Kidney (tissue), 22 donors: Measurements from ENCODE around the gene LEKR1. TPM values are rescaled to one million over a fixed set of nuclear protein-coding genes. Genes with fewer than 3 reads are reported as not detected.

Experiments
- DNase-seq, 5 donors: peaks; one replicate each; pipeline ENCODE4 v3.0.0-alpha.2; 2013 to 2020
- FAIRE-seq: peaks from 2 replicates; lab custom pipeline; 2012; peaks lifted over from hg19 to GRCh38; lab: Jason Lieb, UNC
- H3K27ac ChIP-seq, 2 donors: one replicate each; pipeline ENCODE4 v1.7.0; 2013; ENCODE audit warnings: low read depth in 2 of 2, low read length in 2 of 2, inconsistent platforms in 1 of 2
- H3K27me3 ChIP-seq: one replicate; pipeline ENCODE4 v1.7.1; 2013; ENCODE audit warnings: low read length, inconsistent platforms; ENCODE audit not compliant: control insufficient read depth, insufficient read depth
- H3K36me3 ChIP-seq, 3 donors: one replicate each; pipeline versions ENCODE4 v1.7.0 to v1.7.1; 2013; ENCODE audit warnings: low read length in 3 of 3, control low read depth in 1 of 3, inconsistent platforms in 1 of 3; ENCODE audit not compliant: insufficient read depth in 3 of 3, control insufficient read depth in 2 of 3
- H3K4me1 ChIP-seq, 3 donors: one replicate each; pipeline versions ENCODE4 v1.7.0 to v1.7.1; 2013; ENCODE audit warnings: low read length in 3 of 3, inconsistent platforms in 1 of 3, low read depth in 1 of 3; ENCODE audit not compliant: control insufficient read depth in 2 of 3, insufficient read depth in 2 of 3
- H3K4me3 ChIP-seq, 3 donors: one replicate each; pipeline versions ENCODE4 v1.7.0 to v1.8.1; 2013; ENCODE audit warnings: low read length in 3 of 3, control low read depth in 1 of 3, inconsistent platforms in 1 of 3
- H3K9ac ChIP-seq, 3 donors: one replicate each; pipeline versions ENCODE4 v1.7.0 to v1.7.1; 2013; ENCODE audit warnings: low read length in 3 of 3, control low read depth in 1 of 3, inconsistent platforms in 1 of 3
- H3K9me3 ChIP-seq, 3 donors: one replicate each; pipeline versions ENCODE4 v1.7.0 to v1.7.1; 2013; ENCODE audit warnings: low read length in 3 of 3, control low read depth in 1 of 3, inconsistent platforms in 1 of 3; ENCODE audit not compliant: control insufficient read depth in 2 of 3, insufficient read depth in 1 of 3
- intact Hi-C: fragments of 100-400 bp; cut with DNase I; formaldehyde crosslinking; loops from one replicate; pipeline ENCODE4 v1.11.1; 2022
- long read RNA-seq, 10 donors: library from polyadenylated mRNA in 1 of 10; unstranded in 1 of 10; transcript quantifications; one replicate each; pipeline ENCODE4 v2.0.0 and lab custom pipeline, GENCODE V29; 2021 to 2026
- polyA plus RNA-seq: library from polyadenylated mRNA; stranded (reverse); fragments of 350-450 nt; fragmentation: Illumina TruSeq; extraction: RNeasy Lipid Tissue Mini Kit (QIAGEN cat#74804); gene quantifications from one replicate; pipeline ENCODE4 v1.2.3, GENCODE V29; 2014; ENCODE audit warnings: low read depth, low replicate concordance; ENCODE audit not compliant: insufficient read depth
- total RNA-seq: library from RNA; stranded (reverse); fragmentation: NEBNext Ultra II Directional; extraction: Animal tissue kit (Norgen Biotek cat#: 25700); gene quantifications from one replicate; pipeline ENCODE4 v1.2.1, GENCODE V29; 2021
- TF ChIP-seq, protein P1 (sequence below): IDR thresholded peaks from 3 replicates; pipeline ENCODE4 v1.5.1; 2012; ENCODE audit warnings: mild to moderate bottlenecking, moderate library complexity, borderline replicate concordance; ENCODE audit not compliant: insufficient read depth; ENCODE audit errors: extremely low read depth
- donor health status: control.
- donor health status: control.
- donor health status: control.
- donor health status: control.
- donor health status: control.
- donor health status: DM: yes; HTN: yes; CAD: no.
- donor health status: Normal renal cell carcinoma (clear cell type).

Gene LEKR1
- 1.6 TPM for total RNA-seq
- 1.8 TPM for polyA plus RNA-seq
- long read RNA-seq, donor 1: 0 reads
- long read RNA-seq, donor 2: 0 reads
- long read RNA-seq, donor 3: 0 reads
- long read RNA-seq, donor 4: 0 reads
- long read RNA-seq, donor 5: 0 reads
- long read RNA-seq, donor 6: 0 reads
- long read RNA-seq, donor 7, partial matches to known transcripts: 0 of 2 reads
- long read RNA-seq, donor 7, other reads (novel, unspliced or antisense): 1 of 2 reads
- long read RNA-seq, donor 8, partial matches to known transcripts: 0 of 1 reads
- long read RNA-seq, donor 8, other reads (novel, unspliced or antisense): 0 of 1 reads
- long read RNA-seq, donor 9: 0 reads
- long read RNA-seq, donor 10: 0 reads

DNA sequence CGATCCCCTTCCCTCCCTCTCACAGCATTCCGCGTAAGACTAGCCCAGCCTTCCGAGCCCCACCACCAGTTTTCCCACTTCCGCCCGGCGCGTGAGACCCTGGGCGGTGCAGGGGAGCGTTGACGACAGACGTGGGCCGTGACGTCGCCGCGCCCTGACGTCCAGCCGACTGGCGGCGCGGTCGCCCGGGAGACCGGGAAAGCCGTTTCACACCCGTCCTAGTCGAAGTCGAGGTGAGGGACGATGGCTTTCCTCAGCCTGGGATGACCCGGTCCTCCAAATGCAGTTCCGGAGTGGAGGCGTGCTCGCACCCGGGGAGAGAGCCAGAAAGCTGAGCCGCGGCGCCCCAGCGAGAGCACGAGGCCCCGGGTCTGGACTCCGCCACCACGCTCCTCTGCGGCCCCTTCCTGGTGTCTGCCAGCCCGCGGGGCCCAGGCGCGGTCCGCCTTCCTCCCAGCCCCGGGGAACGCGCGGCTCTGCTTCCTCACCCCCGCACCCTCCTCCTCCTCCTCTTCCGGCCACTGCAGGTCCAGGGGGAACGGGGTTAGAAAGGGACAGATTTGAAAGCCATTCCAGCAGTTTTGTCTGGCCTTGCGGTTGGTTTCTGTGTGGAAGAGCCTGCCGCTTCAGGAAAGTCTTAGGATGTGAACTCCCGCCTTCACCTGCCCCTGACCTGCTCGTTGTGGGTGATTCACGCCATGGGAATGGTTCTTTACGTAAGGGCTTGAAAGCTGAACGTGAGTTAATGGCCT, at the start of gene LEKR1:
Gene LEKR1 (plus strand): TSS at position 210 of the 752 bp plus-strand sequence. CDS start 2,977 bp downstream, outside the sequence.
- Histone ChIP-seq H3K36me3 (no peaks in the 10 kb centered on the region), H3K4me1 (peaks cover 0 to 8% (median 3%) of the 10 kb centered on the region in 3 donors), H3K27ac (peak within 1 kb of the TSS; percentile 97), H3K4me3 (peak within 1 kb of the TSS; percentile 63 to 90 (median 89)), H3K9ac (peak within 1 kb of the TSS; percentile 33 to 86 (median 78)), H3K9me3 (no peaks in the 10 kb centered on the region), H3K27me3 (no peaks in the 10 kb centered on the region)
- FAIRE-seq: no peak
- TF ChIP-seq, protein P1, sequence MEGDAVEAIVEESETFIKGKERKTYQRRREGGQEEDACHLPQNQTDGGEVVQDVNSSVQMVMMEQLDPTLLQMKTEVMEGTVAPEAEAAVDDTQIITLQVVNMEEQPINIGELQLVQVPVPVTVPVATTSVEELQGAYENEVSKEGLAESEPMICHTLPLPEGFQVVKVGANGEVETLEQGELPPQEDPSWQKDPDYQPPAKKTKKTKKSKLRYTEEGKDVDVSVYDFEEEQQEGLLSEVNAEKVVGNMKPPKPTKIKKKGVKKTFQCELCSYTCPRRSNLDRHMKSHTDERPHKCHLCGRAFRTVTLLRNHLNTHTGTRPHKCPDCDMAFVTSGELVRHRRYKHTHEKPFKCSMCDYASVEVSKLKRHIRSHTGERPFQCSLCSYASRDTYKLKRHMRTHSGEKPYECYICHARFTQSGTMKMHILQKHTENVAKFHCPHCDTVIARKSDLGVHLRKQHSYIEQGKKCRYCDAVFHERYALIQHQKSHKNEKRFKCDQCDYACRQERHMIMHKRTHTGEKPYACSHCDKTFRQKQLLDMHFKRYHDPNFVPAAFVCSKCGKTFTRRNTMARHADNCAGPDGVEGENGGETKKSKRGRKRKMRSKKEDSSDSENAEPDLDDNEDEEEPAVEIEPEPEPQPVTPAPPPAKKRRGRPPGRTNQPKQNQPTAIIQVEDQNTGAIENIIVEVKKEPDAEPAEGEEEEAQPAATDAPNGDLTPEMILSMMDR: no peak
- intact Hi-C loops: no loop called here
- DNase-seq: peak; percentile 93 to 97 (median 95)

DNA sequence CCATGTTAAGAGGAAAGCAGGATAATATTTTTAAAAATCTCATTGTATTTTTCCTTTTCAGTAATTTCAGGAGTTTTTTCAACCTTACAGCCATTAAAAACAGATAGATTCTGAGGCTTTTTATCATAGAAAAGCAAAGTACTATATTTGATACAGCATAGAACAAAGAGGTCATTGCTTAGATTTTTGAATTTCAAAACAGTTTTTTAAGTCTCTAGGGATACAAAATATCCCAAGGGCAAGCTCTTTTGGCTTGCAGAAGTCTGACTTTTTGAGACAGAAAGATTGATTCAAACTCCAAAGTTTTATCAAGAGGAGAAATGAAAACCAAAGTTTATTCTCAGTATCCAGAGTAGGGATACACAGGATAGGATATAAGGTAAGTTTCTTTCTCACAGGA, 49.3 kb upstream of the LEKR1 start:
- Histone ChIP-seq H3K9ac (no peak overlapping the region), H3K4me3 (no peak overlapping the region), H3K27me3 (no peaks in the 10 kb centered on the region), H3K4me1 (peaks cover 0 to 2% (median 0%) of the 10 kb centered on the region in 3 donors), H3K9me3 (no peaks in the 10 kb centered on the region), H3K36me3 (no peaks in the 10 kb centered on the region), H3K27ac (no peak overlapping the region)
- DNase-seq (no peak), FAIRE-seq (no peak)
- intact Hi-C loops: no loop called here
- TF ChIP-seq, protein P1: no peak

DNA sequence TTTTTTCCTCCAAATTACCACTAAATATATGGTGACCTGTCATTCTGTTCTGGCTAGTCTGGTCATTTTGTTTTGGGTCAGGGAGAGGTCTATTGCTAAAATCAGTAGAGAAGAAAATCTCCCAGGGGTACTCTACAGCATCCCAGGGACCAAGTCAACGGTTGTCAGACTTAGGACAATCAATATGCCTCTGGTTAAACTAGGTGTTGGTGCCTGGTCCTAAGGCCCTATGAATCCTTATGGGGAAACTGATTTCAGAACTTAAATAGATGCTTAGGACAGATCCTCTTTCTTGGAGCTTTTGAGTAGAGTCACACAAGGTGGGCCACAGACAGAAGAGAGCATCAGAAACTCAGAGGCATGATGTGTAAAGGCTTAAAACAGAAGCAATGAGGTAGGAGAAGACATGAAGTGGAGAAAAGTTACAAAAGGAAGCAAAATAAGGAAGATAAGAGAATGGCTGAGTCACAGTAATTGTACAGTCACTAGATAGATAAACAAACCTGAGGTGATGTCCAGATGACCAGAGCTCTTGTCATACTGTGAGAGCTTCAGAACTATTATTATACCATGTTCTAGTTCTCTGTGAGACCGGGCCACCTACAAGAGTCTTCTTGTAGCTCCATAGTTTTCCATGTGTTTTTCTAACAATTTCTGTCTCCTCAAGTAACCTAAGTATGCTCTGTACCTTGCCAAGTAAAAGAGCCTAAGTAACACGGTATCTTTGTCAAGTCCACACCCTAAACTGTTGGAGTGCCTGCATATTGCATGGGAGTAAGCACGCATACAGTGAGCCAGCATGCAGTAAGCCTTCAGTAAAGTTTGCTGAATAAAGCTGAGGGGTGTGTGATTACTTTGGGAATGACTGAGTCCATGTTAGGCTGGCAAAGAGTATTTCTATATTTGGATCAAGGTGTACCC, 44.6 kb upstream of the LEKR1 start:
- Histone ChIP-seq H3K27me3 (no peaks in the 10 kb centered on the region), H3K9me3 (no peaks in the 10 kb centered on the region), H3K4me3 (no peak overlapping the region), H3K4me1 (no peaks in the 10 kb centered on the region), H3K27ac (no peak overlapping the region), H3K9ac (no peak overlapping the region), H3K36me3 (no peaks in the 10 kb centered on the region)
- FAIRE-seq: no peak
- no peak for DNase-seq
- intact Hi-C loops: no loop called here
- TF ChIP-seq, protein P1: no peak
